Renal cortical epithelial cell (primary cell): Measurements from ENCODE around the gene CRYGA. TPM values are rescaled to one million over a fixed set of nuclear protein-coding genes. Genes with fewer than 3 reads are reported as not detected.
"Not testable (repeated sequence)": the region's sequence is repeated elsewhere in the genome, so short reads cannot be mapped to it uniquely, and the experiment has no call there.

ENCODE experiments used
- DNase-seq: peaks from one replicate; pipeline ENCODE4 v3.0.0-alpha.2; 2011; ENCODE audit warnings: low read depth
- total RNA-seq: library from RNA; depleted of rRNA; stranded (reverse); fragments of >200 nt; gene quantifications from 2 replicates; pipeline ENCODE4 v1.2.3, GENCODE V29; 2014

Gene CRYGA
- total RNA-seq, 1 donor from 2014 or later: not detected

GRCh38 chr2:208164951-208165755, 1.8 kb upstream of the CRYGA start:
- no peak for DNase-seq

- DNase-seq: no peak
Measured at GRCh38 chr2:208156439-208156838, 7.0 kb downstream of the CRYGA start.

- DNase-seq: no peak
Measured at GRCh38 chr2:208153156-208153555, 10.2 kb downstream of the CRYGA start.

- DNase-seq: no peak
Measured at GRCh38 chr2:208150956-208151355, 12.4 kb downstream of the CRYGA start.

- DNase-seq: no peak
Measured at GRCh38 chr2:208150094-208150493, 13.3 kb downstream of the CRYGA start.

GRCh38 chr2:208148803-208149202, 14.6 kb downstream of the CRYGA start:
- DNase-seq: no peak

GRCh38 chr2:208147759-208148158, 15.6 kb downstream of the CRYGA start:
- no peak for DNase-seq

- no peak for DNase-seq
Measured at GRCh38 chr2:208147008-208147407, 16.4 kb downstream of the CRYGA start.

- DNase-seq: no peak
Measured at GRCh38 chr2:208146006-208146405, 17.4 kb downstream of the CRYGA start, which contains the start of gene CRYGB. TSS of gene CRYGB (minus strand) at chr2:208146158. CDS start at chr2:208146120, 38 bp downstream.

GRCh38 chr2:208142925-208143799, 20.2 kb downstream of the CRYGA start:
- no peak for DNase-seq

GRCh38 chr2:208142240-208142924, 21.0 kb downstream of the CRYGA start:
- DNase-seq: peak; percentile 33

- DNase-seq: no peak
Measured at GRCh38 chr2:208139447-208139846, 23.9 kb downstream of the CRYGA start.

GRCh38 chr2:208138334-208138733, 25.1 kb downstream of the CRYGA start:
- not testable (repeated sequence) for DNase-seq

GRCh38 chr2:208136716-208137094, 26.7 kb downstream of the CRYGA start:
- DNase-seq: no peak

GRCh38 chr2:208135794-208136715, 27.3 kb downstream of the CRYGA start:
- DNase-seq: peak; percentile 28

- DNase-seq: no peak
Measured at GRCh38 chr2:208134928-208135586, 28.3 kb downstream of the CRYGA start.

- DNase-seq: no peak
Measured at GRCh38 chr2:208130712-208131110, 32.7 kb downstream of the CRYGA start.

- DNase-seq: peak; percentile 36
Measured at GRCh38 chr2:208129744-208130711, 33.4 kb downstream of the CRYGA start, which contains the start of gene CRYGC. TSS of gene CRYGC (minus strand) at chr2:208129828. CDS start at chr2:208129792, 36 bp downstream.

- DNase-seq: no peak
Measured at GRCh38 chr2:208128136-208128535, 35.3 kb downstream of the CRYGA start.
